ENCODE measurements around the gene NUAK2. TPM values are rescaled to one million over a fixed set of nuclear protein-coding genes. Genes with fewer than 3 reads are reported as not detected.

The NUAK2 gene
- total and polyA plus RNA-seq, 4 donors = 1.3 to 2.4 (median 2.1) TPM

DNA sequence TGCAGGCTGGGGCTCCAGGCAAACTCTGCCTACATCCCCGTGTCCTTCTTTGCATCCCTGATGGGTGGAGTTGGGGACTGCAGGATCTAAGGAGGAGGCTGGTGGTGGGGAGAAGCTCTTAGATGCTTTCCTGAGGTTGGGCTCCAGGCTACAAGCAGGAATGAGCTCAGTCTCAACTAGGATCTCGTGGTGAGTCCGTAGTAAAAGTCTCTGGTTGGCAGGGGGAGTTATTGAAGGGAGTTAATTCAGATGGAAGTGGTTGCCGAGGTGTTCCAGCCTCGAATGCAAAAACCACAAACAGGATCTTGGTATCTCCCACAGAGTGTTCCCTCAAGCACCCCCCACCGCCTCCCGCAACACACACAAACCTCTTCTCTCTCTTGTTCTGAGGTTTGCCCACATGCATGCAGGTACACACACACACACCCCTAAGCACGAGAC is 58.8 kb downstream of the NUAK2 start:
- Histone ChIP-seq H3K4me1 (ENCODE audit: control insufficient read depth in 4 of 4, insufficient read depth in 4 of 4, low read length in 3 of 4) (peaks cover 0 to 10% (median 8%) of the 10 kb centered on the region in 4 donors), H3K9me3 (ENCODE audit: control insufficient read depth in 4 of 4, low read length in 3 of 4) (no peaks in the 10 kb centered on the region), H3K27me3 (ENCODE audit: control insufficient read depth in 4 of 4, insufficient read depth in 4 of 4, low read length in 3 of 4) (peaks cover 0 to 2% (median 0%) of the 10 kb centered on the region in 4 donors), H3K4me3 (ENCODE audit: low read depth in 1 of 3, low read length in 3 of 3) (no peak overlapping the region), H3K9ac (ENCODE audit: low read depth in 1 of 2, low read length in 2 of 2) (no peak overlapping the region), H3K36me3 (ENCODE audit: control insufficient read depth in 4 of 4, insufficient read depth in 3 of 4, low read depth in 1 of 4, low read length in 3 of 4) (no peaks in the 10 kb centered on the region), H3K27ac (ENCODE audit: low read depth in 1 of 2, low read length in 2 of 2) (no peak overlapping the region)
- TF ChIP-seq FOXA1 (IDR thresholded peaks at IDR 0.05) = no peak
- TF ChIP-seq JUND (IDR thresholded peaks at IDR 0.05) = no peak
- TF ChIP-seq, protein P1, sequence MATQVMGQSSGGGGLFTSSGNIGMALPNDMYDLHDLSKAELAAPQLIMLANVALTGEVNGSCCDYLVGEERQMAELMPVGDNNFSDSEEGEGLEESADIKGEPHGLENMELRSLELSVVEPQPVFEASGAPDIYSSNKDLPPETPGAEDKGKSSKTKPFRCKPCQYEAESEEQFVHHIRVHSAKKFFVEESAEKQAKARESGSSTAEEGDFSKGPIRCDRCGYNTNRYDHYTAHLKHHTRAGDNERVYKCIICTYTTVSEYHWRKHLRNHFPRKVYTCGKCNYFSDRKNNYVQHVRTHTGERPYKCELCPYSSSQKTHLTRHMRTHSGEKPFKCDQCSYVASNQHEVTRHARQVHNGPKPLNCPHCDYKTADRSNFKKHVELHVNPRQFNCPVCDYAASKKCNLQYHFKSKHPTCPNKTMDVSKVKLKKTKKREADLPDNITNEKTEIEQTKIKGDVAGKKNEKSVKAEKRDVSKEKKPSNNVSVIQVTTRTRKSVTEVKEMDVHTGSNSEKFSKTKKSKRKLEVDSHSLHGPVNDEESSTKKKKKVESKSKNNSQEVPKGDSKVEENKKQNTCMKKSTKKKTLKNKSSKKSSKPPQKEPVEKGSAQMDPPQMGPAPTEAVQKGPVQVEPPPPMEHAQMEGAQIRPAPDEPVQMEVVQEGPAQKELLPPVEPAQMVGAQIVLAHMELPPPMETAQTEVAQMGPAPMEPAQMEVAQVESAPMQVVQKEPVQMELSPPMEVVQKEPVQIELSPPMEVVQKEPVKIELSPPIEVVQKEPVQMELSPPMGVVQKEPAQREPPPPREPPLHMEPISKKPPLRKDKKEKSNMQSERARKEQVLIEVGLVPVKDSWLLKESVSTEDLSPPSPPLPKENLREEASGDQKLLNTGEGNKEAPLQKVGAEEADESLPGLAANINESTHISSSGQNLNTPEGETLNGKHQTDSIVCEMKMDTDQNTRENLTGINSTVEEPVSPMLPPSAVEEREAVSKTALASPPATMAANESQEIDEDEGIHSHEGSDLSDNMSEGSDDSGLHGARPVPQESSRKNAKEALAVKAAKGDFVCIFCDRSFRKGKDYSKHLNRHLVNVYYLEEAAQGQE (IDR thresholded peaks at IDR 0.05) = no peak
- TF ChIP-seq YY1 (IDR thresholded peaks at IDR 0.05) = no peak
- TF ChIP-seq RXRA (IDR thresholded peaks at IDR 0.05) = no peak
- TF ChIP-seq, protein P2, sequence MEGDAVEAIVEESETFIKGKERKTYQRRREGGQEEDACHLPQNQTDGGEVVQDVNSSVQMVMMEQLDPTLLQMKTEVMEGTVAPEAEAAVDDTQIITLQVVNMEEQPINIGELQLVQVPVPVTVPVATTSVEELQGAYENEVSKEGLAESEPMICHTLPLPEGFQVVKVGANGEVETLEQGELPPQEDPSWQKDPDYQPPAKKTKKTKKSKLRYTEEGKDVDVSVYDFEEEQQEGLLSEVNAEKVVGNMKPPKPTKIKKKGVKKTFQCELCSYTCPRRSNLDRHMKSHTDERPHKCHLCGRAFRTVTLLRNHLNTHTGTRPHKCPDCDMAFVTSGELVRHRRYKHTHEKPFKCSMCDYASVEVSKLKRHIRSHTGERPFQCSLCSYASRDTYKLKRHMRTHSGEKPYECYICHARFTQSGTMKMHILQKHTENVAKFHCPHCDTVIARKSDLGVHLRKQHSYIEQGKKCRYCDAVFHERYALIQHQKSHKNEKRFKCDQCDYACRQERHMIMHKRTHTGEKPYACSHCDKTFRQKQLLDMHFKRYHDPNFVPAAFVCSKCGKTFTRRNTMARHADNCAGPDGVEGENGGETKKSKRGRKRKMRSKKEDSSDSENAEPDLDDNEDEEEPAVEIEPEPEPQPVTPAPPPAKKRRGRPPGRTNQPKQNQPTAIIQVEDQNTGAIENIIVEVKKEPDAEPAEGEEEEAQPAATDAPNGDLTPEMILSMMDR (IDR thresholded peaks at IDR 0.05; ENCODE audit: low read depth, low read length, missing input control) = no peak
- no peak for TF ChIP-seq HNF4A (conservative IDR thresholded peaks at IDR 0.05)
- no peak for TF ChIP-seq SP1 (IDR thresholded peaks at IDR 0.05)
- no peak for TF ChIP-seq HNF4G (IDR thresholded peaks at IDR 0.05)
- no peak for TF ChIP-seq FOXA2 (IDR thresholded peaks at IDR 0.05)
- TF ChIP-seq EGR1 (IDR thresholded peaks at IDR 0.05; ENCODE audit: low read depth in 2 of 2) = no peak
- TF ChIP-seq NR2F2 (IDR thresholded peaks at IDR 0.05) = no peak
- no peak for TF ChIP-seq GABPA (IDR thresholded peaks at IDR 0.05 in 1 of 2, conservative IDR thresholded peaks at IDR 0.05 in 1 of 2)
- TF ChIP-seq, protein P3, sequence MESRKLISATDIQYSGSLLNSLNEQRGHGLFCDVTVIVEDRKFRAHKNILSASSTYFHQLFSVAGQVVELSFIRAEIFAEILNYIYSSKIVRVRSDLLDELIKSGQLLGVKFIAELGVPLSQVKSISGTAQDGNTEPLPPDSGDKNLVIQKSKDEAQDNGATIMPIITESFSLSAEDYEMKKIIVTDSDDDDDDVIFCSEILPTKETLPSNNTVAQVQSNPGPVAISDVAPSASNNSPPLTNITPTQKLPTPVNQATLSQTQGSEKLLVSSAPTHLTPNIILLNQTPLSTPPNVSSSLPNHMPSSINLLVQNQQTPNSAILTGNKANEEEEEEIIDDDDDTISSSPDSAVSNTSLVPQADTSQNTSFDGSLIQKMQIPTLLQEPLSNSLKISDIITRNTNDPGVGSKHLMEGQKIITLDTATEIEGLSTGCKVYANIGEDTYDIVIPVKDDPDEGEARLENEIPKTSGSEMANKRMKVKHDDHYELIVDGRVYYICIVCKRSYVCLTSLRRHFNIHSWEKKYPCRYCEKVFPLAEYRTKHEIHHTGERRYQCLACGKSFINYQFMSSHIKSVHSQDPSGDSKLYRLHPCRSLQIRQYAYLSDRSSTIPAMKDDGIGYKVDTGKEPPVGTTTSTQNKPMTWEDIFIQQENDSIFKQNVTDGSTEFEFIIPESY (IDR thresholded peaks at IDR 0.05) = no peak
- no peak for TF ChIP-seq RAD21 (IDR thresholded peaks at IDR 0.05)
- TF ChIP-seq, protein P4, sequence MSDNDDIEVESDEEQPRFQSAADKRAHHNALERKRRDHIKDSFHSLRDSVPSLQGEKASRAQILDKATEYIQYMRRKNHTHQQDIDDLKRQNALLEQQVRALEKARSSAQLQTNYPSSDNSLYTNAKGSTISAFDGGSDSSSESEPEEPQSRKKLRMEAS (IDR thresholded peaks at IDR 0.05) = no peak
- TF ChIP-seq, protein P5, sequence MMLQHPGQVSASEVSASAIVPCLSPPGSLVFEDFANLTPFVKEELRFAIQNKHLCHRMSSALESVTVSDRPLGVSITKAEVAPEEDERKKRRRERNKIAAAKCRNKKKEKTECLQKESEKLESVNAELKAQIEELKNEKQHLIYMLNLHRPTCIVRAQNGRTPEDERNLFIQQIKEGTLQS (IDR thresholded peaks at IDR 0.05) = no peak
- no peak for TF ChIP-seq TAF1 (conservative IDR thresholded peaks at IDR 0.05)
- WGBS = 66% methylated on average over 8 of the region's 8 CpGs
- DNase-seq (ENCODE audit: low spot score) = no peak
